ENCODE data around the gene NDUFV3.

- no peak for TF ChIP-seq POLR2A (IDR thresholded peaks at IDR 0.05; ENCODE audit: extremely low read depth, insufficient read length)
- TF ChIP-seq CTCF (IDR thresholded peaks at IDR 0.05; ENCODE audit: low read depth, low read length): no peak
Measured at GRCh38 chr21:42905195-42905594, 12.1 kb downstream of the NDUFV3 start.
